Measurements from ENCODE around the gene MEX3D. TPM values are rescaled to one million over a fixed set of nuclear protein-coding genes. Genes with fewer than 3 reads are reported as not detected.

MEX3D gene
- total RNA-seq, 1 experiment from 2014 or later = 70.4 TPM

DNA sequence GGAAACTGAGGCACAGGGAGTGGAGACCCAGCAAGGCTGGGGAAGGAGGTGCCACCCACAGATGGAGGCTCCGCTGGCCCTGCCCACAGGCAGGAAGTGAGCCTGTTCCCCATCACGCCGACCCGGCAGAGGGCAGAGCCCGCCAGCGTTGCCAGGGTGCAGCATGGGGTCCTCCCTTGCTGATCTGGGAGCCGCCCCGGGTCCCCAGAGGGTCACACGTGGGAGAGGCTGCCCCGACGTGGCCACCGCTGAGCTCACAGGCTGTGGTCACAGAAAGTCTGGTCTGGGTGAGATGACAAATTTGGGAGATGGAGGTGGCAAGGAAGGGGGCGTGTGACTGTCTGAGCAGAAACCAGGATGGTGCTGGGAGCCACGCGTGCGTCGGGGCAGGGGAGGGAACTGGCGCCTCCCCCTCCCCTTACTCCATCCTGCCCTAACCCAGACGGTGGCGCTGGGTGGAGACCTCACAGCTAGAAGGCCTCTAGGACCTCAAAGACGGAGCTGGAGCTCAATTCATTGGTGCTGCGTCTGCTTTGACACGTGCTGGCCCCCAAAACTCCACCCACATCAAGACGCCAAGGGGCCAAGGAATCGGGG is 7.7 kb downstream of the MEX3D start:
- no CpG with 5 or more reads among the region's 25 CpGs for WGBS (ENCODE audit: extremely low coverage, insufficient read length, low lambda C conversion rate)
- H2BK120ac ChIP-seq (ENCODE audit: low read depth, low read length, poor library complexity, severe bottlenecking) = no peak overlapping the region
- peaks cover 6% of the 10 kb centered on the region for H3K79me1 ChIP-seq (ENCODE audit: insufficient read depth, low read depth, low read length, poor library complexity, severe bottlenecking)
- peaks cover 33% of the 10 kb centered on the region; the same call in 1 of the 2 replicates for H3K79me2 ChIP-seq (ENCODE audit: insufficient read depth, low read length)
- H3K27me3 ChIP-seq (ENCODE audit: insufficient read depth, low read length) = no peaks in the 10 kb centered on the region
- H3K36me3 Mint-ChIP-seq (ENCODE audit: insufficient read depth in 1 of 3, low read depth in 3 of 3) = peaks cover 7 to 50% (median 41%) of the 10 kb centered on the region in 3 experiments; a peak in 6 of 7 replicates
- H2BK12ac ChIP-seq (ENCODE audit: insufficient read length, low read depth, low read length) = no peak overlapping the region
- H4K5ac ChIP-seq (ENCODE audit: insufficient read length, low read depth, low read length) = no peak overlapping the region
- H2BK15ac ChIP-seq (ENCODE audit: low read depth, low read length) = no peak overlapping the region
- H3K9me3 Mint-ChIP-seq = no peaks in the 10 kb centered on the region
- peak overlapping the region; percentile 52 to 75 (median 66); a peak in 2 of 7 replicates for H3K27ac Mint-ChIP-seq
- H4K91ac ChIP-seq (ENCODE audit: insufficient read length, low read depth, low read length) = no peak overlapping the region
- H3K4me3 Mint-ChIP-seq = no peak overlapping the region; a peak in 1 of 5 replicates
- H2AFZ ChIP-seq (ENCODE audit: low read length) = no peak overlapping the region
- no peak overlapping the region for H3K56ac ChIP-seq (ENCODE audit: insufficient read length, low read depth, low read length)
- no peak overlapping the region for H2BK5ac ChIP-seq (ENCODE audit: insufficient read length, low read length)
- no peak overlapping the region for H2AK5ac ChIP-seq (ENCODE audit: insufficient read length, low read length)
- H3K18ac ChIP-seq (ENCODE audit: insufficient read length, low read depth, low read length) = no peak overlapping the region
- no peak overlapping the region for H3T11ph ChIP-seq (ENCODE audit: low read length)
- DNase-seq = no peak
- no peak overlapping the region for H3K4ac ChIP-seq (ENCODE audit: low read depth, low read length)
- no peak for TF ChIP-seq CTCF (conservative IDR thresholded peaks at IDR 0.05)
- no peak overlapping the region for H2BK20ac ChIP-seq (ENCODE audit: low read depth, low read length, poor library complexity, severe bottlenecking)
- no peak overlapping the region for H3K4me2 ChIP-seq (ENCODE audit: insufficient read depth, insufficient read length, low read length)
- H4K20me1 ChIP-seq (ENCODE audit: control insufficient read depth, insufficient read depth, insufficient read length) = no peaks in the 10 kb centered on the region
- no peaks in the 10 kb centered on the region for H3K27me3 Mint-ChIP-seq (ENCODE audit: low read depth)
- no peak overlapping the region for H4K8ac ChIP-seq (replicated peaks; ENCODE audit: insufficient read length, low read depth, low read length)
- no peaks in the 10 kb centered on the region for H3K23me2 ChIP-seq (ENCODE audit: insufficient read length, low read depth, low read length, poor library complexity, severe bottlenecking)
- no peaks in the 10 kb centered on the region for H3K4me1 ChIP-seq (ENCODE audit: insufficient read depth, low read length)
- no peak overlapping the region for H3K9ac ChIP-seq (ENCODE audit: extremely low read depth, insufficient read length, low read length)
- no peak overlapping the region for H3K23ac ChIP-seq (ENCODE audit: insufficient read length, low read depth, low read length)
- no peaks in the 10 kb centered on the region for H3K9me3 ChIP-seq (ENCODE audit: control insufficient read depth, low read depth, low read length)
- H3K14ac ChIP-seq (ENCODE audit: insufficient read depth, low read length) = no peak overlapping the region
- peaks cover 0 to 9% of the 10 kb centered on the region in 2 experiments; a peak in 2 of 4 replicates for H3K4me1 Mint-ChIP-seq
- no peak overlapping the region for H3K27ac ChIP-seq (ENCODE audit: insufficient read length, low read depth, low read length)
